ENCODE data around the gene GPATCH2.

GPATCH2 gene

GRCh38 chr1:217574265-217574949 is 56.5 kb downstream of the GPATCH2 start:
- DNase-seq: no peak

DNA sequence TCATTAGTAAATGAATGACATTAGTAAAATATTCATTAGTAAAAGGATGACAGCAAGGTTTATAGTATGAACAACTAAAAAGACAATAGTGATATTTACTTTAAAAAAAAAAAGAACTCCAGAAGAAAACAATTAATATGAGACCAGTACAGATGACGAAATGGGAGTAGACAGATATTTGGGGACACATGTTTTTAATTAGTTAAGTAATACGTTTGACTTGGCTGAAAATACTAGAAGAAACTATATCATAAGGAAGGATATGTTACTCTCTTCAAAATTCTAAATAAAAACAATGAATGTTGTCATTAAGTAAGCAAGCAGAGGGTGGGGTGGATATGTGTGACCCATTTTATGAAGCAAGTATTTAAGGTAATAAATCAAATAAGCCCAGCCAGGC is 61.9 kb downstream of the GPATCH2 start:
- no peak for DNase-seq

- DNase-seq: no peak
Measured at GRCh38 chr1:217568200-217568599, 62.7 kb downstream of the GPATCH2 start.

- no peak for DNase-seq
Measured at GRCh38 chr1:217564833-217565232, 66.1 kb downstream of the GPATCH2 start.

DNA sequence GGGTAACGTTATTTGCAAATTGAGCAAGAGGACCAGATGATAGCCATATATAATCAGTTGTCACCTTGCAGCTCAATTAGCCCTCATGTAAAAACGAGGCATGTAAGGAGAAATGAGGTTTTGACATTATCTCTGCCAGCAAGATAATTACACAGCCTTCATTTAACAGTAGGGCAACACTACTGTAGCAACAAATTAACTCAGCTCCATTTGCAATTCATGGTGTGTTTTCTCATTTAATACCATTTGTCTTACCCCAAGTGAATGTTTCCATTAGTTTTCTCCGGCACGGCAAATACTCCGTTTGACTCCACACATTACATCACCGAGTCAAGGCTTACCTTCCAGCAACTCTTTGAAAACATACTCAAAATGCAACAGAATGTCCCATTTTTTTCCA is 66.7 kb downstream of the GPATCH2 start:
- DNase-seq: no peak

DNA sequence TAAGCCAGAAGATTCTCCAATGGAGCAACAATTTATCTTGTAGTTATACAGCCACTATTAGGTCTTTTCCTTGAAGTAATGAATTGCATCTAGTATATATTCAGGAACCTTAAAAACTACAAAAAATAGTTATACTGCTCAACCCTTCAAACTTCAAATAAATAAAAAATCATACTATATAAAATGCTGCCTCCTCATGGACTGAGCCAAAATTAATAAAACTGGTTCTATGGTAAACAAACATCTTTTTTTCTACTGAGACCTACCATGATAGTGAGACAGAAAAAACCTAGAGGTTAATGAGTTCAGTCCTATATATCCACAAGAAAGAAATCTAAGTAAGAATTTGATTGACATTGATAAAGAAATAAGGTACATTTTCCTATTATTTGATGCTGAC is 67.7 kb downstream of the GPATCH2 start:
- no peak for DNase-seq

- no peak for DNase-seq
Measured at GRCh38 chr1:217562229-217562878, 68.5 kb downstream of the GPATCH2 start.

DNA sequence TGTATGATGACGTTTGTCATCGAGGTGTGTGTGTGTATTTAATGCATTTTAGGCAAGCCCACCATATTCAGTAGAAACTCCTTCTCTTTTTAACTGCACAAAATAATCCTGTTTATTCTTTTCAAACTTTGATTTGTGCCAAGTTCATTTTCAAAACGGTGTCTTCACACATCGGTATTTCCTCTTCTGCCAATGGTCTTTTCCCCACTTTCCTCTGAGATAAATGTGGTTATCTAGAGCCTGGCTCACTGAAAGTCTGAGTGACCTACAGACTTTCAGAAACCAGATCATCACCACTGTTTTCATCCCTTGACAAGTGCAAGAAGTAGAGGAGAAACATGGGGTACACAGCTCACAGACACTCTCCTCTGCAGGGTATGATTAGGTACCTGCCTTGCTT is 69.4 kb downstream of the GPATCH2 start:
- no peak for DNase-seq

DNA sequence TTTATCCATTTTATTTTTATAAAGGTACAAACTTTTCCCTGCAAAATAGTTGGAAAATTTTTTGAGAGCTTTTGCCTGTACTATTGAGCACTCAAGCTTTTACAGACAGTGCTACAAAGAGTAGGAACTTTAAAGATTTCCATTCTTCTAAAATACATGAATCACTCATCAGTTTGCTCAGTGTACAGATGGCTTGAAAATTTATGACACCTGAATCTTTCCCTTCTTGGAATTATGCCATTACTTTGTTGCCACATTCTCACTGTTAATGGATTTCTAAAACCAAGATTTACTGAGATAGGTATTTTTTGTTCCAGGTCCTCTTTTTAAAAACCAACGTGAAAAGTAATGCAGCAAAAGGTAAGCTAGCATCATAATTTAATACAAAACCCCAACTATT is 76.0 kb downstream of the GPATCH2 start:
- DNase-seq: no peak

GRCh38 chr1:217553949-217554509 is 76.9 kb downstream of the GPATCH2 start:
- no peak for DNase-seq

- no peak for DNase-seq
Measured at GRCh38 chr1:217552339-217552951, 78.4 kb downstream of the GPATCH2 start.

DNA sequence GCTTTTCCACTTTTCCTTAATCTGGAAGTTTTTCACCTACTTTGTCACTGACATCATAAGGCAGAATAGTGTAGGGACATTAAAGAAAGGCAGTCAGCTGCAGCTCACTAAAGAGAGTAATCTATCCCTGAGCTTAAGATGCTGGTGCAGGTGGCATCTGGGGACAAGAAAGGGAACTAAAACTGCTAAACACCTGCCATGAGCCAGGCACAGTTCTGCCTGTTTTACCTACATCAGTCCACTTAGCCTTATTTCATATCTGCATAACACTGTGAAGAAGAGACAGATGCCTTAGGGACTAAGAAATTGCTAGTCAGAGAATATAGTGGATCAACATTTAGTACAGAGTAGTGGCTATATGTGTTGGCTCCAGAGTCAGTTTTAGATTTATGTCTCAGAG is 88.1 kb downstream of the GPATCH2 start:
- no peak for DNase-seq

GRCh38 chr1:217542136-217542777 is 88.6 kb downstream of the GPATCH2 start:
- no peak for DNase-seq

- no peak for DNase-seq
Measured at GRCh38 chr1:217540321-217540720, 90.6 kb downstream of the GPATCH2 start.

- DNase-seq: no peak
Measured at GRCh38 chr1:217539510-217539909, 91.4 kb downstream of the GPATCH2 start.

- no peak for DNase-seq
Measured at GRCh38 chr1:217535601-217536377, 95.1 kb downstream of the GPATCH2 start.

DNA sequence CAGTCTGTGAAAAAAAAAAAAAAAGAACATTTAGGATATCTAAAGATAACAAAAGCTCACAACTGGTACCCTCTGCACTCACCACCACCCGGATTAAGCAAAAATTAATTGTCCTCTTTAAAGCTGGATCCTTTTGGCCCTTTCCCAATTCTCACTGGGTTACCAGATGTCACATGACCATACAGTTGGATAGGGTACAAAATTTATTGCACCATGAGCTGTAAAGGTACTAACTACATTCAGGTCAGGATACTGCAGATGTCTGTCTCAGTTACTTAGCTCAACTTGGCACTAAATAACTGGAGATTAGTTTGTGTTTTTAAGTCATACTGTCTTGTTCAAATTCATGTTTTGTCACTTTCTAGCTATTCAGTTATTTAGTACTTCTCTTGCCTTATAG is 96.3 kb downstream of the GPATCH2 start:
- DNase-seq: no peak

DNA sequence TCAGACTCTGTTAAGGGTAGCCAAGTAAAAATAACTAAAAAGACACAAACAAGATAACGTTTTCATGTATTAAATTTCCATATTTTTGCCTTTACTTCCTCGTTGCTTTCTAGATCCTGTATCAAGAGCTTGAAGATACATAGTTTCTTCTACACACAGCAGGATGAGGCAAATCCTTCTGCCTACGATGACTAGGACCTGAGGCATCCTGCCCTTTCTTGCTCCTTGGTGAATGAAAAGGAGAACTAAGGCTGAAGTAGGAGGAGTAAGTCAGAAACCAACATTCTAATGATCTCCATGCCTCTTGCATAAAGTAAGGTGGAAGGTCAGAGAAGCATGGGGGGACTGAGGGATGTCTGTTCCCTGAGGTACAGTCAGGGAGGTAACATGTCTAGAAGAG is 102.6 kb downstream of the GPATCH2 start:
- no peak for DNase-seq

DNA sequence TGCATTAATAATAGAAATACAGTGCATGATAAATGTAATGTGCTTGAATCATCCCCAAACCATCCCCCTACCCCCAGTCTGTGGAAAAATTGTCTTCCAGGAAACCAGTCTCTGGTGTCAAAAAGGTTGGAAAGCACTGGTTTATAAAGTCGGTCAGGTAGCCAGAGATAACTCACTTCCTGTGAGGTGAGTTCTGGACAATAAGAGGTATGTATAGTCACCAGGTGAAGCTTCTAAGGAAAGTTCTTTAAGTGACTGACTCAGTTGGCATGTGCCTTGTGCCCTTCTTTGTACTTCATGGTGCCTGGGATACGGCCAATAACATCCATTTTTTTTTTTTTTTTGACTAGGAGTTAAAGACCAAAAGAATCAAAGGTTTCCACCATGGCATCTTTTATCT is 103.7 kb downstream of the GPATCH2 start:
- no peak for DNase-seq

GRCh38 chr1:217526636-217527035 is 104.3 kb downstream of the GPATCH2 start:
- DNase-seq: no peak

GRCh38 chr1:217525773-217526490 is 105.0 kb downstream of the GPATCH2 start:
- no peak for DNase-seq
